Measurements from ENCODE around the gene FCGR1A. TPM values are rescaled to one million over a fixed set of nuclear protein-coding genes. Genes with fewer than 3 reads are reported as not detected.
"Not testable (repeated sequence)": the region's sequence is repeated elsewhere in the genome, so short reads cannot be mapped to it uniquely, and the experiment has no call there.

Gene FCGR1A
- total RNA-seq, 1 experiment from 2014 or later, result not detected

DNA sequence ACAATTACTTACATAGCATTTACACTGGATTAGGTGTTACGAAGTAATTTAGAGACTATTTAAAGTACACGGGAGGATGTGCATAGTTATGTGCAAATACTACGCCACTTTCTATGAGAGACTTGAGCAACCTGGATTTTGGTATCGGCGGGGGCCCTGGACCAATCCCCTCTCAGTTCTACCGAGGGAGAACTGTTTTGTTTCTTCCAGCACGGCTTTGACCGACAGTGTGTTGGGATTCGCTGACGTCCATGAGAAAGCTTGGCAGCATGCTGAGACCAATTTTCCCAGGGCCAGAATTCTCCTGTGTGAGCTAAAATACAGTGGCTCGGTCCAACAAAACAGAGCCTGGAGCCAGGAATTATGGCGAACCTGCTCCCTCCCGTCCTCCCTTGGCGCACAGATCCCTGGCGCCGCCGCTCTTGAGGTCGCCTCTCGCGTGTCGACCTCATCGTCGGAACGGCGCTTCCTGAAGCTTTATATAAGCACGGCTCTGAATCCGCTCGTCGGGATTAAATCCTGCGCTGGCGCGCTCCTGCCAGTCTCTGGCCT lies 49.3 kb downstream of the FCGR1A start:
- DNase-seq (ENCODE audit: extremely low read depth, low read depth), result not testable (repeated sequence)

DNA sequence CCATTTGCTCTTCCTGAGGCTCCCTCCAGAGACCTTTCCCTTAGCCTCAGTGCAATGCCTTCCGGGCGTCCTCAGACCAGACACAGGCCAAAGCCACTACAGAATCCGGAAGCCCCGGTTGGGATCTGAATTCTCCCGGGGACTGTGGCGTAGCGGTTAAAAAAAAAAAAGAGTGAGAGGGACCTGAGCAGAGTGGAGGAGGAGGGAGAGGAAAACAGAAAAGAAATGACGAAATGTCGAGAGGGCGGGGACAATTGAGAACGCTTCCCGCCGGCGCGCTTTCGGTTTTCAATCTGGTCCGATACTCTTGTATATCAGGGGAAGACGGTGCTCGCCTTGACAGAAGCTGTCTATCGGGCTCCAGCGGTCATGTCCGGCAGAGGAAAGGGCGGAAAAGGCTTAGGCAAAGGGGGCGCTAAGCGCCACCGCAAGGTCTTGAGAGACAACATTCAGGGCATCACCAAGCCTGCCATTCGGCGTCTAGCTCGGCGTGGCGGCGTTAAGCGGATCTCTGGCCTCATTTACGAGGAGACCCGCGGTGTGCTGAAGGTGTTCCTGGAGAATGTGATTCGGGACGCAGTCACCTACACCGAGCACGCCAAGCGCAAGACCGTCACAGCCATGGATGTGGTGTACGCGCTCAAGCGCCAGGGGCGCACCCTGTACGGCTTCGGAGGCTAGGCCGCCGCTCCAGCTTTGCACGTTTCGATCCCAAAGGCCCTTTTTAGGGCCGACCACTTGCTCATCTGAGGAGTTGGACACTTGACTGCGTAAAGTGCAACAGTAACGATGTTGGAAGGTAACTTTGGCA lies 50.0 kb downstream of the FCGR1A start:
- DNase-seq (ENCODE audit: extremely low read depth, low read depth), result not testable (repeated sequence)

DNA sequence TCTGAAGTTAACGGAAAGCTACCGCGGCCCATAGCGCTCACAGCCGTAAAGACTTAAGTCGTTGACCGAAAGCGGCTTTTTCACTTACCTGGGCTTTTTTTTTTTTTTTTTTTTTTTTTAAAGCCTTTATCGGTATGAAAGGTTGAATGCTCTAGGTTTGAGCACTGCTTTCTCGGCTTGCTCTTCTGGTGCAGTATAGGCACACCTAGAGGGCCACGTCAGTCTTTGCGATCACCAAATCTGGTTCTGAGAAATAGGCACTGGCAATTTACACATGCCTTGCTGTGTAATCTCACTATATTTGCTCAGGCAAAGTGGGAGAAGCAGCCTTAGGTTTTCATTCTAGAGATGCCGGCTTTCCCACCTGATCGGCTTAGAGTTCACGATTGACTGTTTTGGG lies 50.6 kb downstream of the FCGR1A start:
- not testable (repeated sequence) for DNase-seq (ENCODE audit: extremely low read depth, low read depth)

- DNase-seq (ENCODE audit: extremely low read depth, low read depth), result not testable (repeated sequence)
Observed at GRCh38 chr1:149841149-149841548, 58.7 kb downstream of the FCGR1A start.

Other genes with a start within 250 kb of the FCGR1A start
- not detected in 2 replicates for gene PPIAL4C, start 198.8 kb upstream of the FCGR1A start, total RNA-seq (2014; rRNA removed; shearing (Covaris generic))
- gene BOLA1, start 116.9 kb downstream of the FCGR1A start, total RNA-seq (2014; rRNA removed; shearing (Covaris generic)), result 21.7 and 24.9 TPM in 2 replicates
- gene SV2A, start 135.2 kb downstream of the FCGR1A start, total RNA-seq (2014; rRNA removed; shearing (Covaris generic)), result 0.63 and 1.3 TPM in 2 replicates
- 20.0 and 29.4 TPM in 2 replicates for gene SF3B4, start 145.1 kb downstream of the FCGR1A start, total RNA-seq (2014; rRNA removed; shearing (Covaris generic))
- 8.7 and 10.5 TPM in 2 replicates for gene MTMR11, start 154.2 kb downstream of the FCGR1A start, total RNA-seq (2014; rRNA removed; shearing (Covaris generic))
- gene OTUD7B, start 228.0 kb downstream of the FCGR1A start, total RNA-seq (2014; rRNA removed; shearing (Covaris generic)), result 18.9 TPM in 2 replicates